ENCODE results near the gene GNMT. TPM values are rescaled to one million over a fixed set of nuclear protein-coding genes. Genes with fewer than 3 reads are reported as not detected.

Gene GNMT
- total RNA-seq, 1 donor from 2014 or later: 1.5 TPM

GRCh38 chr6:42963179-42963854 is 2.8 kb downstream of the GNMT start:
- no peak overlapping the region for H3K4me3 ChIP-seq
- H3K27ac ChIP-seq: no peak overlapping the region
- peaks cover 14% of the 10 kb centered on the region for H3K4me1 ChIP-seq
- intact Hi-C loops (cut with DNase I): no loop called here
- no peaks in the 10 kb centered on the region for H3K27me3 ChIP-seq
- no peaks in the 10 kb centered on the region for H3K9me3 ChIP-seq
- H3K36me3 ChIP-seq: peaks cover 0 to 27% of the 10 kb centered on the region in 2 donors
- no peak for TF ChIP-seq CTCF (IDR thresholded peaks at IDR 0.05)
- TF ChIP-seq POLR2AphosphoS5 (IDR thresholded peaks at IDR 0.05; ENCODE audit: insufficient read depth in 1 of 2, low read depth in 1 of 2): no peak
- no peak for TF ChIP-seq POLR2A (IDR thresholded peaks at IDR 0.05)
- no peak for DNase-seq (ENCODE audit: extremely low spot score in 2 of 2)

- intact Hi-C loops (cut with DNase I): no loop called here
- H3K4me1 ChIP-seq: peaks cover 14% of the 10 kb centered on the region
- no peaks in the 10 kb centered on the region for H3K9me3 ChIP-seq
- H3K36me3 ChIP-seq: peaks cover 0 to 30% of the 10 kb centered on the region in 2 donors
- DNase-seq (ENCODE audit: extremely low spot score in 2 of 2): no peak
- no peak overlapping the region for H3K27ac ChIP-seq
- H3K27me3 ChIP-seq: no peaks in the 10 kb centered on the region
- H3K4me3 ChIP-seq: no peak overlapping the region
- no peak for TF ChIP-seq CTCF (IDR thresholded peaks at IDR 0.05)
- TF ChIP-seq POLR2AphosphoS5 (IDR thresholded peaks at IDR 0.05; ENCODE audit: insufficient read depth in 1 of 2, low read depth in 1 of 2): no peak
- no peak for TF ChIP-seq POLR2A (IDR thresholded peaks at IDR 0.05)
Observed at GRCh38 chr6:42963855-42964605, 3.5 kb downstream of the GNMT start.

GRCh38 chr6:42966571-42966970 is 6.0 kb downstream of the GNMT start:
- TF ChIP-seq CTCF (IDR thresholded peaks at IDR 0.05): no peak
- no peak for TF ChIP-seq POLR2A (IDR thresholded peaks at IDR 0.05)
- no peak for TF ChIP-seq POLR2AphosphoS5 (IDR thresholded peaks at IDR 0.05; ENCODE audit: insufficient read depth in 1 of 2, low read depth in 1 of 2)
- Histone ChIP-seq H3K9me3 (no peaks in the 10 kb centered on the region), H3K27ac (no peak overlapping the region), H3K4me1 (no peaks in the 10 kb centered on the region), H3K36me3 (peaks cover 0 to 36% of the 10 kb centered on the region in 2 donors), H3K27me3 (no peaks in the 10 kb centered on the region), H3K4me3 (no peak overlapping the region)
- DNase-seq (ENCODE audit: extremely low spot score in 2 of 2): no peak
- intact Hi-C loops (cut with DNase I): no loop called here

- Histone ChIP-seq H3K4me1 (no peaks in the 10 kb centered on the region), H3K36me3 (peaks cover 0 to 36% of the 10 kb centered on the region in 2 donors), H3K4me3 (no peak overlapping the region), H3K27me3 (no peaks in the 10 kb centered on the region), H3K9me3 (no peaks in the 10 kb centered on the region), H3K27ac (no peak overlapping the region)
- intact Hi-C loops (cut with DNase I): no loop called here
- TF ChIP-seq POLR2AphosphoS5 (IDR thresholded peaks at IDR 0.05; ENCODE audit: insufficient read depth in 1 of 2, low read depth in 1 of 2) (no peak), POLR2A (IDR thresholded peaks at IDR 0.05) (no peak), CTCF (IDR thresholded peaks at IDR 0.05) (no peak)
- DNase-seq (ENCODE audit: extremely low spot score in 2 of 2): no peak
Observed at GRCh38 chr6:42967228-42967627, 6.7 kb downstream of the GNMT start.

All from vagina (tissue), 2 donors.